AG04449 (cell line): ENCODE measurements around the gene IL11.

Experiments
- CTCF ChIA-PET: fragments of 350-600 bp; formaldehyde crosslinking; extraction: SDS; loops from one replicate; lab custom pipeline; 2021; ENCODE audit warnings: antibody characterized with exemption; lab: Yijun Ruan, JAX
- POLR2A ChIA-PET: fragments of 400-600, 350-600 bp; formaldehyde crosslinking; extraction: SDS; loops from one replicate; lab custom pipeline; 2020; ENCODE audit warnings: antibody characterized with exemption, inconsistent platforms; lab: Yijun Ruan, JAX
- DNase-seq: peaks from one replicate; pipeline ENCODE4 v3.0.0-alpha.2; 2010; ENCODE audit warnings: low read depth, low spot score
- H3K4me3 ChIP-seq: 2 replicates; pipeline ENCODE4 v1.5.1; 2011; ENCODE audit warnings: low read depth, mild to moderate bottlenecking, control low read depth, low read length
- TF ChIP-seq, protein P1 (sequence below): IDR thresholded peaks from one replicate; pipeline ENCODE4 v1.5.1; 2011; ENCODE audit warnings: mild to moderate bottlenecking, moderate library complexity, low read length, control low read depth, inconsistent platforms; ENCODE audit not compliant: insufficient read depth; ENCODE audit errors: missing control alignments

Gene IL11

DNA sequence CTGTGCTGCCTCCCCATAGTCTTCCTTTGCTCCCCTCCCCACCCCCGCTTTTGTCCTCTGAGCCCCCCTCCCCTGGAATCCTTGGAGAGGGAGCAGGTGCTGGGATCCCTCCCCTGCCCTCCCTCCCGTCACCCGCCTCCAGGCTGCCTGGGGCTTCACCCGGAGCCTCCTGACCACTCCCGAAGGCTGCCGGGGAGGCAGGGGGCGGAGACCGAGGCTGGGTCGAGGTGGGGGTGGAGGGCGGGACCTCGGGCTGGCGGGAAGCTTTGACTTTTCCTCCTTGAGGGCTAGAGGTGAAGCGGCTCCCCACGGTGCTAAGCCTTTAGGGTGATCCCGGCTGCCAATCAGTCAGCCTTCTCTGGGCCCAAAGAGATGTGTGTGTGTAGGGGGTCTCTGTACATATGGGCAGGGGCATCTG is 29.1 kb downstream of the IL11 start:
- DNase-seq: no peak

DNA sequence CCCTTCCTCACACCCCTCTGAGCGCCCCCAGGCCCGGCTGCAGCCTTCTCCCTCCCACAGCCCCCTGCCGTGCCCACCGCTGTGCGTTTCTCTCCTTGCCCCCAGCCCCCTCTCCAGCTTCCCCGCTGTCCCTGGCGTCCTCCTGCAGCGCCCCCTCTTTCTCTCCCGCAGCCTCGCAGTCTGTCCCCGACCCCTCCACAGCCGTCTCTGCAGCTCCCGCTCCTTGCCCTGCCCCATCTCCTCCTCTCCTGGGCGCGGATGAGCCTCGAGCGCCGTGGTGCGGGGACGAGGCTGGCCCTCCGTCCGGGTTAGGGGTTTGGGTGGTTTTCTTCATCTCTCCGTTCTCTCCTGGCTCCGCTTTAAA is 29.5 kb downstream of the IL11 start:
- CTCF ChIA-PET: no interaction called here
- POLR2A ChIA-PET: no interaction called here

More for the DNA sequence above, 29.1 kb downstream of the IL11 start:
- ChIA-PET POLR2A (no interaction called here), CTCF (no interaction called here)
- H3K4me3 ChIP-seq: peak overlapping the region; percentile 74
- TF ChIP-seq, protein P1, sequence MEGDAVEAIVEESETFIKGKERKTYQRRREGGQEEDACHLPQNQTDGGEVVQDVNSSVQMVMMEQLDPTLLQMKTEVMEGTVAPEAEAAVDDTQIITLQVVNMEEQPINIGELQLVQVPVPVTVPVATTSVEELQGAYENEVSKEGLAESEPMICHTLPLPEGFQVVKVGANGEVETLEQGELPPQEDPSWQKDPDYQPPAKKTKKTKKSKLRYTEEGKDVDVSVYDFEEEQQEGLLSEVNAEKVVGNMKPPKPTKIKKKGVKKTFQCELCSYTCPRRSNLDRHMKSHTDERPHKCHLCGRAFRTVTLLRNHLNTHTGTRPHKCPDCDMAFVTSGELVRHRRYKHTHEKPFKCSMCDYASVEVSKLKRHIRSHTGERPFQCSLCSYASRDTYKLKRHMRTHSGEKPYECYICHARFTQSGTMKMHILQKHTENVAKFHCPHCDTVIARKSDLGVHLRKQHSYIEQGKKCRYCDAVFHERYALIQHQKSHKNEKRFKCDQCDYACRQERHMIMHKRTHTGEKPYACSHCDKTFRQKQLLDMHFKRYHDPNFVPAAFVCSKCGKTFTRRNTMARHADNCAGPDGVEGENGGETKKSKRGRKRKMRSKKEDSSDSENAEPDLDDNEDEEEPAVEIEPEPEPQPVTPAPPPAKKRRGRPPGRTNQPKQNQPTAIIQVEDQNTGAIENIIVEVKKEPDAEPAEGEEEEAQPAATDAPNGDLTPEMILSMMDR: no peak

DNA sequence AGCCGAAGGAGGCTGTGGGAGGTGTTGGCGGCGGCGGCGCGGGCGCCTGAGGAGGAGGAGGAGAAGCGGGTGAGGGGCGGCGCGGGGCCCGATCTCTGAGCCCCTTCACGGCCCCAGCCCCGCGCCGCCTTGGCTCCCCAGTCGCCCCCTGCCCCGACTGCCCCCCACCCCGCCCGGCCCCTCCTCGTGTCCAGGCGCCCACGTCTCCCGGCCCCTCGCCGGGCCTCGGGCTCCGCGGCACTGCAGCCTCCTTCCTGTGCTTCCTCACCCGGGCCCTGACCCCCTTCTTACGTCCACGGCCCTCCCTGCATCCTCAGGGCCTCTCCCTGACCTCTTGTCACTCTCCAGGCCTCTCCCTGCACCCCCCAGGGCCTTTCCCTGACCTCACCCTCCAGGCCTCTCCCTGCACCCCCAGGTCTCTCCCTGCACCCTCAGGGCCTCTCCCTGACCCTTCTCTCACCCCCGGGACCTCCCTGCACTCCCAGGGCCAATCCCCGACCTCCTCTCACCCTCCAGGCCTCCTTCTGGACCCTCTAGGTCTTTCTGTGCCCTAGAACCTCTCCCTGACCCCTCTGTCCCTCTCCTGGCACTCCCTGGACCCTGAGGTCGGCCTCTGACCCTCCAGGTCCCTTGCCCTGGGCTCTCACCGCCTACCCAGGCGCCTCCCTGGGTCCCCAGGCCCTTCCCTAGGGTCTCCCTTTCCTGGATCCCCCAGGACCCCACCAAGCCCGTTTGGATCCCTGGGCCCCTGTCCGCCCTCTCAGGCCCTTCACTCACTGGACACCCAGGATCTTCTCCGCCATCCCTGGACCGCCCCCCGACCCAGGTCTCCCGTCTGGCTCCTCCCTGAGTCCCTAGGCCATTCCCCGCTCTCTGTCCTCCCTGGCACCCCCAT is 30.1 kb downstream of the IL11 start:
- peak overlapping the region; percentile 74 for H3K4me3 ChIP-seq
- CTCF ChIA-PET: interaction anchor here (1.0 to 3.4 kb wide), 9 partner anchors 10 to 127 kb away, joined by 3 to 27 read pairs (median 7); no protein-coding TSS in a partner anchor
- TF ChIP-seq, protein P1: no peak
- POLR2A ChIA-PET: interaction anchor here (0.7 to 1.6 kb wide), 8 partner anchors 9 to 81 kb away, joined by 3 to 18 read pairs (median 6); partner anchors contain the start of genes HSPBP1, IL11, PPP6R1 and UBE2S
- no peak for DNase-seq

More for the DNA sequence above, 29.5 kb downstream of the IL11 start:
- peak overlapping the region; percentile 74 for H3K4me3 ChIP-seq
- TF ChIP-seq, protein P1: peak; percentile 43
- DNase-seq: no peak

DNA sequence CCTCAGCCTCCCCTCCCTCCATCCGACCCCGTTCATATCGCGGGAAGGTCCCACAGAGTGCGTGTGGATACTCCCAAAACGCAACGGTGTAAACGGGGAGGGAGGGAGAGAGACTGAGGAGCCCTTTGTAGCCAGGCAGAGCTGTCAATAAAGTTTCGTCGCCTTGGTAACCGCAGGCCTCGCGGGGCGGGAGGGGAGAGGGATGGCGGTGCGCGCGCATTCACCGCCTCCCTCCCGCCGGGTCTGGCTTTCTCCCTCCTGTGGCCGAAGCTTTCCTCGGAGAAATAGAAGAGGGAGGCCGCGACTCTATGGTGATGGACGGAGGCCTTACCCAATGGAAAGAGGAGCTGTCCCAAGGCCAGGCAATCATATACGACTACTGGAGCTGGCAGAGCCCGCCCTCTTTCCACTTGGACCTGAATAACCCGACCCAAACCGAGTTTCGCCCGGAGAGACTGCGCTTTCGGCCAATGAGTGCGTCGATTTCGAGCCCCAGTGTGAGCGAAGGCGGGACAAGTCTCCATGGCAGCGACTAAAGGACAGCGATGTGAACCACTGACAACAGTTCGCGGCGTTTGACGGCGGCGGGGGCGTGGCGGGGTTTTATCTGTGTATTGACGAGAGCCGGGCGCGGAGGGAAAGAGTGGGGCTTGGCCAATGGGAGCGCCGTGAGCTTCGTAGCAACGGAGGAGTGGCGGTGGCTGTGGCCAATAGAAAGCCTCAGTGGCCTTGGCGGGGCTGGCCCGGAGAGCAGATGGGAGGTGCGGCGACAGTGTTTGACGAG is 31.0 kb downstream of the IL11 start, which contains the start of gene KMT5C:
KMT5C (plus strand) TSS at position 772 of the 784 bp plus-strand sequence. CDS start 2,061 bp downstream, outside the sequence.
- ChIA-PET POLR2A (interaction anchor here (0.6 to 1.6 kb wide), 12 partner anchors 10 to 113 kb away, joined by 3 to 18 read pairs (median 4); partner anchors contain the start of genes GARIN5B, HSPBP1, IL11 and PPP6R1), CTCF (interaction anchor here (0.9 to 3.4 kb wide), 12 partner anchors 9 to 128 kb away, joined by 3 to 27 read pairs (median 5); no protein-coding TSS in a partner anchor)
- peak within 1 kb of the TSS; percentile 74 for H3K4me3 ChIP-seq
- TF ChIP-seq, protein P1: peak; percentile 47
- peak; percentile 100 for DNase-seq

DNA sequence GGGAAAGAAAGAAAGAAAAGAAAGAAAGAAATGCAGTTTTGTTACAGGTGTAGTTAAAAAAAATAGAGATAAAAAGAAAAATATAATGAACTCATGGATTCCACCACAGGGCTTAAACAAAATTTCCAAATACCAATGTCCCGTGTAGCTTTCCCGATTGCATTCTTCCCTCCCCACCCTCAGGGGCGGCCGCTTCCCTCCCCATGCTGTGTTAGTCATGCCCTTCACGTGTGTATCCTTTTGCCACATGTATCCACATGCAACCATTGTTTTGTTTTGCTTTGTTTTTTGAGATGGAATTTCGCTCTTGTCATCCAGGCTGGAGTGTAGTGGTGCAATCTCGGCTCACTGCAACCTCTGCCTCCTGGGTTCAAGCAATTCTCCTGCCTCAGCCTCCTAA is 34.2 kb downstream of the IL11 start:
- no peak overlapping the region for H3K4me3 ChIP-seq
- no peak for DNase-seq
- CTCF ChIA-PET: interaction anchor here (1.0 to 1.9 kb wide), 2 partner anchors 34 to 44 kb away, joined by 3 to 8 read pairs; no protein-coding TSS in a partner anchor
- TF ChIP-seq, protein P1: no peak
- POLR2A ChIA-PET: interaction anchor here (0.5 kb wide), 1 partner anchor 9 kb away, joined by 3 read pairs; no protein-coding TSS in a partner anchor
